GM04504 (cell line): ENCODE data around the gene YTHDF1.
A peak's percentile ranks its signal among the peaks of the same experiment; 100 is the strongest.
"Not testable (repeated sequence)": the region's sequence is repeated elsewhere in the genome, so short reads cannot be mapped to it uniquely, and the experiment has no call there.

ENCODE experiments used
- DNase-seq: peaks from one replicate; pipeline ENCODE4 v3.0.0-alpha.2; 2012; ENCODE audit warnings: low read depth

Gene YTHDF1

GRCh38 chr20:63226042-63226943, 10.4 kb upstream of the YTHDF1 start:
- DNase-seq: no peak

GRCh38 chr20:63225082-63225454, 9.1 kb upstream of the YTHDF1 start:
- DNase-seq: no peak

- no peak for DNase-seq
Measured at GRCh38 chr20:63224412-63225081, 8.6 kb upstream of the YTHDF1 start.

DNA sequence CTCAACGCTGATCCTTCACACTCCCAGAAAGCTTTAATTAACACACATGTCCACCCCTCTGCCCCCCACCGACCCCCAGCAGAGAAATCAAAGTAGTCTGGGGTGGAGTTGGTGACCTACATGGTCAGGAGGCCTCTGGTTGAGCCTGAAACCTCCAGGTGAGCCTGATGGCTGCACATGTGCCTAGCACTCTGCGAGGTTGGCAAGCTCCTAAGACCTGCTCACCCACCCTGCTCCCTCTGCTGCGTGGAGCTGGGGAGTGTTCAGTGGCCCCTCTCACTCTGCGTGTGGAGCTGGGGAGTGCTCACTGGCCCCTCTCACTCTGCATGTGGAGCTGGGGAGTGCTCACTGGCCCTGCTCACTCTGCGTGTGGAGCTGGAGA, 7.9 kb upstream of the YTHDF1 start:
- DNase-seq: no peak

DNA sequence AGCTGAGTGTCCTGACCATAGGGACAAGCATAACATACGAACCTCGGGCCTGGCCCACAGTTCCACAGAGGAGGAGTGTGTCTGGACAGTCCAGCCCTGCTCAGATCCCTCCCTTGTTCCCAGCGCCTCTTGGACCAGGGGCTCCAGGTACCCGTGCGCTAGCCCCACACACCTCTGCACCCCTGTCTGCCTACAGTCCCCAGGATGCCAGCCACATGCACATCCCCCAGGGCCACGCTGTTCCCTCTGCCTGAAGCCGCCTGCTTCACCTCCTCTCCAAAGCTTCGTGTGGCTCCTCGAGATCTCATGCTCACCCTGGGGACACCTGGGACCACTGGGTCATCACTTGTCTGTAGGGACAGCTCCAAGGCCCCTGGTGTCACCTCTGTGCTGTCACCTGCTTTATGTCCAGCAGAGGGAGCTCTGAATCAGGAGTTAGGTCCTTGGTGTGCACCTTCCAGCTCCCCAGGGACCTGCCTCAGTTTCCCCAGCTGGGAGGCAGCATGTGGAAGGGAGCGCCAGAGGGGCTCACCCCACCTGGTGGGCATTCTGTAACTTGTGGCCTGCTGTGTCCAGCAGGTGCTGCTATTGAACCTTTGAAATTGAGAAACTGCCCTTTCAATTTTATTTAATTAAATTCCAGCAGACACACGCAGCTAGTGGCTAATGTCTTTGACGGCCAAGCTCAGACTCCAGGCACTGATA, 7.3 kb upstream of the YTHDF1 start:
- no peak for DNase-seq

DNA sequence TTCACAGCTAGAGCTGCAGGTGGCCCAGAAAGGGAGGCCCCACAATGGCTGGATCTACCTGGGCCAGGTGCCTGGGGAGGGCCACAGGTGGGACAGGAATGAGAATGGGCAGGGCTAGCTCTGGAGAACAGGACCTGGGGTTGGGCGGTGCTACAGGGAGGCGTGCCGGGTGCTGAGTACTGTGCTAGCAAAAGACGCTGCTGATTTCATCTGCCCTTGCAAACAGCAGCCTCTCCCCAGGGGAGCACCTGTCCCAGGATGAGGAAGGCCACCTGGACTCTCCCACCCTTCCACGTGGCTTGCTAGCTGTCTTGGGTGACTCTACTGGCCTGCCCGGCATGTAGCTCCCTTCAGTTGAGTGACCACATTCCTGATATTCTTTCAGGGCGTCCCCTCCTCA, 6.6 kb upstream of the YTHDF1 start:
- no peak for DNase-seq

- not testable (repeated sequence) for DNase-seq
Measured at GRCh38 chr20:63221400-63222053, 5.6 kb upstream of the YTHDF1 start.

GRCh38 chr20:63220696-63221399, 4.9 kb upstream of the YTHDF1 start:
- DNase-seq: no peak

DNA sequence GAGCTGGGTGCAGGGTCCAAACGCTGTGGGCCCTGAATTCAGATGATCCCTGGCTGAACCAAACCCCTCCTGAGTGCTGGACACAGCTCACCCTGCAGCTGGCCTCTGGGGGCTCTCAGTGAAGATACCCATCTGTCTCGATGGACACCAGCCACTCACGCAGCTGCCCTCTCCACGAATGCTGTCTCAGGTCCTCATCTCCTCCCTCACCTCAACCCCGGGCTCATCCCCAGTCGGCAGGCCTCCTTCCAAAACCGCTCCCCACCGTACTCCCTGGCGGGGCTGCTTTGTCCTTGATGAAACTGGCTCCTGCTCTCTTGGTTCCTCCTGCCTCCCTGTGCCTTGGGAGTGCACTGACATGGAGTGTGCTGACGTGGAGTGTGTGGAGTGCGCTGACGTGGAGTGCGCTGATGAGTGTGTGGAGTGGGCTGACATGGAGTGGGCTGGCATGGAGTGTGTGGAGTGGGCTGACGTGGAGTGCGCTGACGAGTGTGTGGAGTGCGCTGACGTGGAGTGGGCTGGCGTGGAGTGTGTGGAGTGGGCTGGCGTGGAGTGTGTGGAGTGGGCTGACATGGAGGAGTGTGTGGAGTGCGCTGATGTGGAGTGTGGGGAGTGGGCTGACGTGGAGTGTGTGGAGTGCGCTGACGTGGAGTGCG, 4.1 kb upstream of the YTHDF1 start:
- no peak for DNase-seq

- no peak for DNase-seq
Measured at GRCh38 chr20:63219447-63219821, 3.5 kb upstream of the YTHDF1 start.

- no peak for DNase-seq
Measured at GRCh38 chr20:63218701-63219446, 2.9 kb upstream of the YTHDF1 start.

- no peak for DNase-seq
Measured at GRCh38 chr20:63217706-63218105, 1.8 kb upstream of the YTHDF1 start.

GRCh38 chr20:63216849-63217471, 1.0 kb upstream of the YTHDF1 start:
- DNase-seq: no peak

GRCh38 chr20:63215101-63216040, 560 bp downstream of the YTHDF1 start:
- peak; percentile 20 for DNase-seq

- DNase-seq: no peak
Measured at GRCh38 chr20:63214514-63214913, 1.4 kb downstream of the YTHDF1 start.

- DNase-seq: no peak
Measured at GRCh38 chr20:63212792-63213191, 3.1 kb downstream of the YTHDF1 start.

DNA sequence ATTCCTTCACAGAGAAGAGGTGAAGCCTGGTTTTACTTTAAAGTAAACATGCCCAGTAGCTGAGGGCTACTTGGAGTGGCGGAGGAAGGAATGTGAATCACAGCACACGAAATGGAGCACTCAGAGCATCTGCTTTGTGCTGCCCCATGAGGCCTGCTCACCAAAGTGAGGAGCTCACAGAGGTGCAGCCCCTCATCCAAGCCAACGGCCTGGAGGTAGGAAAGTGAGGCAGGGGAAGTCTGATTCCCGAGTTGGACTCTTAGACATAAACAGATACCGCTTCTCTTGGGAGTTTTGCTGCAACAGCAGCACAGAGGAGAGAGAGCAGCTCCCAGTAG, 3.6 kb downstream of the YTHDF1 start:
- DNase-seq: no peak

DNA sequence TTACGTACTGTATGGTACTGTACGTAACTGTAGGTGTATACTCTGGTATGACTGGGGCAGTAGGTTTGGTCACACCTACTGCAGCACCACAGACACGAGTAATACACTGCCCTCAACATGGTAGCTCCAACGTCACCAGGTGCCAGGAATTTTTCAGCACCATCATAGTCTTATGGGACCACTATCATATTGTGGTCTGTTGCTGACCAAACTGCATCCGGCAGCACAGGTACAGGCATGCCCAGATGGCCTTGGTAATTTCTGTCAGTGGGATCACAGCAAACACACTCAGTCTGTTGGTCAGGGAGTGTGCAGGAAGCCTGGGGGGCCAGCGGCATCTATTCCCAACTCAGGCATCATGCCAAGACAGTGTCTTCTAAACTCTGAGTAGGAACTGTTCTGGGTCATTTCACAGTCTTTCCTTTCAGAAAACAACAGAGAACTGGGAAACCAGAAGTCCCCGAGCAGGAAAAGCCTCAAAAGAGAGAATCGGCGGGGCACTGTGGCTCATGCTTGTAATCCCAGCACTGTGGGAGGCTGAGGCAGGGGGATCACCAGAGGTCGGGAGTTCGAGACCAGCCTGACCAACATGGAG, 5.8 kb downstream of the YTHDF1 start:
- no peak for DNase-seq
